GM12878 (cell line): ENCODE measurements around the gene DDX46.
"Not testable (repeated sequence)": the region's sequence is repeated elsewhere in the genome, so short reads cannot be mapped to it uniquely, and the experiment has no call there.

Experiments
- CTCF ChIP-seq, 3 experiments: IDR thresholded peaks in 2 of 3; conservative IDR thresholded peaks in 1 of 3; 2 replicates each; pipeline ENCODE4 v1.5.1; 2011; ENCODE audit warnings: low read depth in 3 of 3, low read length in 3 of 3, mild to moderate bottlenecking in 3 of 3, control low read depth in 2 of 3, moderate library complexity in 2 of 3, inconsistent platforms in 1 of 3, mixed read lengths in 1 of 3; ENCODE audit not compliant: control insufficient read depth in 2 of 3, insufficient read depth in 1 of 3; ENCODE audit errors: extremely low read depth in 1 of 3
- SMC3 ChIP-seq: IDR thresholded peaks from 2 replicates; pipeline ENCODE4 v1.6.1; 2011; ENCODE audit warnings: low read length, improper control_type of control experiment, borderline replicate concordance
- STAT1 ChIP-seq: fragments of 450-650 bp; conservative IDR thresholded peaks from 2 replicates; pipeline ENCODE4 v1.6.1; 2014; ENCODE audit warnings: antibody characterized with exemption, mild to moderate bottlenecking

- TF ChIP-seq SMC3; CTCF (IDR thresholded peaks at IDR 0.05 in 2 of 3, conservative IDR thresholded peaks at IDR 0.05 in 1 of 3; ENCODE audit: control insufficient read depth in 2 of 3, extremely low read depth in 1 of 3, insufficient read depth in 1 of 3, low read depth in 3 of 3, low read length in 3 of 3); STAT1: not testable (repeated sequence)
These were observed 97.9 kb downstream of the DDX46 start for GRCh38 chr5:134856465-134856864.
